Left lung (tissue), 14 donors: ENCODE data around the gene VWC2. TPM values are rescaled to one million over a fixed set of nuclear protein-coding genes. Genes with fewer than 3 reads are reported as not detected.

Experiments used
- ATAC-seq: fragments of 200-7000 bp; cut with Tn5 transposase; one replicate; pipeline ENCODE4 v1.9.1; 2020; ENCODE audit warnings: moderate library complexity
- DNase-seq, 4 donors: peaks; one replicate each; pipeline ENCODE4 v3.0.0-alpha.2; 2013 to 2020
- H3K27ac ChIP-seq, 2 donors: fragments of 200-600 bp; sonication (generic) in 1 of 2; one replicate each; pipeline versions ENCODE4 v1.5.0 to v1.8.0; 2020 to 2021
- H3K27me3 ChIP-seq, 2 donors: fragments of 200-600 bp; sonication (generic) in 1 of 2; one replicate each; pipeline versions ENCODE4 v1.5.0 to v1.8.0; 2020 to 2021
- H3K36me3 ChIP-seq, 2 donors: fragments of 200-600 bp; sonication (generic) in 1 of 2; one replicate each; pipeline versions ENCODE4 v1.5.0 to v1.8.0; 2020 to 2021
- H3K4me1 ChIP-seq, 2 donors: fragments of 200-600 bp; one replicate each; pipeline ENCODE4 v1.8.0; 2021
- H3K4me3 ChIP-seq, 2 donors: fragments of 200-600 bp; sonication (generic) in 1 of 2; one replicate each; pipeline versions ENCODE4 v1.5.0 to v1.8.0; 2020 to 2021; ENCODE audit warnings: mild to moderate bottlenecking in 1 of 2
- H3K9me3 ChIP-seq, 2 donors: fragments of 200-600 bp; sonication (generic) in 1 of 2; one replicate each; pipeline versions ENCODE4 v1.5.0 to v1.8.0; 2020 to 2021
- CTCF ChIP-seq, 2 donors: fragments of 200-600 bp; sonication (generic) in 1 of 2; IDR thresholded peaks; one replicate each; pipeline versions ENCODE4 v1.5.0 to v1.8.0; 2021; ENCODE audit warnings: antibody characterized with exemption in 2 of 2
- intact Hi-C, 2 donors: fragments of 100-400 bp; cut with DNase I; formaldehyde crosslinking; loops; one replicate each; pipeline versions ENCODE4 v1.11.2 to v1.14.2; 2022
- long read RNA-seq, 12 donors: library from polyadenylated mRNA in 2 of 12; unstranded in 2 of 12; transcript quantifications; one replicate each; pipeline ENCODE4 v2.0.0 and lab custom pipeline, GENCODE V29; 2019 to 2026
- polyA plus RNA-seq, 6 donors: library from polyadenylated mRNA; unstranded; fragments of 120-200 nt; gene quantifications; one replicate each; pipeline ENCODE4 v1.2.1, GENCODE V29; 2013; ENCODE audit not compliant: insufficient read length in 6 of 6
- total RNA-seq, 2 donors: library from RNA; stranded (reverse); fragmentation: NEBNext Ultra II Directional; extraction: Animal tissue kit (Norgen Biotek cat#: 25700); gene quantifications; one replicate each; pipeline ENCODE4 v1.2.1, GENCODE V29; 2021
- donor health status: DM: no; HTN: yes; CAD: no.
- donor health status: DM: no; HTN: no; CAD: no.

The VWC2 gene
- total RNA-seq (under 1 TPM; 0.06 to 0.10 TPM), polyA plus RNA-seq (under 1 TPM in 5 of 6 donors, not detected in 1; 0.01 to 0.06 (median 0.01) TPM)
- long read RNA-seq, donor 1, result 0 reads
- long read RNA-seq, donor 2, result 0 reads
- long read RNA-seq, donor 3, result 0 reads
- long read RNA-seq, donor 4, result 0 reads
- long read RNA-seq, donor 5, result 0 reads
- long read RNA-seq, donor 6, result 0 reads
- long read RNA-seq, donor 7, result 0 reads
- long read RNA-seq, donor 8, result 0 reads
- long read RNA-seq, donor 9, result 0 reads
- long read RNA-seq, donor 10, partial matches to known transcripts, result 0 of 1 reads
- long read RNA-seq, donor 10, other reads (novel, unspliced or antisense), result 1 of 1 reads
- long read RNA-seq, donor 11, full-length matches to known transcripts, result 2 of 9 reads
- long read RNA-seq, donor 11, partial matches to known transcripts, result 7 of 9 reads
- long read RNA-seq, donor 11, other reads (novel, unspliced or antisense), result 0 of 9 reads
- long read RNA-seq, donor 12, result 0 reads

GRCh38 chr7:49773218-49773935, at the start of gene VWC2:
Gene VWC2 (plus strand): TSS chr7:49773638. CDS start chr7:49775436, 1,798 bp downstream.
- peak; percentile 25 for ATAC-seq
- Histone ChIP-seq H3K27ac (no peak within 1 kb of the TSS), H3K36me3 (no peaks in the 10 kb centered on the region), H3K4me1 (peaks cover 5 to 27% of the 10 kb centered on the region in 2 donors), H3K9me3 (no peaks in the 10 kb centered on the region), H3K27me3 (peaks cover 54 to 76% of the 10 kb centered on the region in 2 donors), H3K4me3 (peak within 1 kb of the TSS; percentile 17 to 27)
- peak in 1 of 4 donors; percentile 78 for DNase-seq
- no peak for TF ChIP-seq CTCF (IDR thresholded peaks at IDR 0.05)
- intact Hi-C loops, result no loop called here

- no peak for ATAC-seq
- no peaks in the 10 kb centered on the region for H3K4me1 ChIP-seq
- TF ChIP-seq CTCF (IDR thresholded peaks at IDR 0.05), result no peak
- no peak for DNase-seq
- no peak overlapping the region for H3K27ac ChIP-seq
- no peak overlapping the region for H3K4me3 ChIP-seq
- no peaks in the 10 kb centered on the region for H3K27me3 ChIP-seq
- no peaks in the 10 kb centered on the region for H3K9me3 ChIP-seq
- intact Hi-C loops, result no loop called here
- no peaks in the 10 kb centered on the region for H3K36me3 ChIP-seq
Observed at GRCh38 chr7:49724071-49724470, 49.4 kb upstream of the VWC2 start.

GRCh38 chr7:49731836-49732235, 41.6 kb upstream of the VWC2 start:
- intact Hi-C loops, result no loop called here
- H3K36me3 ChIP-seq, result no peaks in the 10 kb centered on the region
- no peak overlapping the region for H3K4me3 ChIP-seq
- no peaks in the 10 kb centered on the region for H3K27me3 ChIP-seq
- no peaks in the 10 kb centered on the region for H3K9me3 ChIP-seq
- no peak for TF ChIP-seq CTCF (IDR thresholded peaks at IDR 0.05)
- ATAC-seq (no peak), DNase-seq (no peak)
- H3K27ac ChIP-seq, result no peak overlapping the region
- H3K4me1 ChIP-seq, result no peaks in the 10 kb centered on the region

- ATAC-seq (no peak), DNase-seq (no peak)
- no peak for TF ChIP-seq CTCF (IDR thresholded peaks at IDR 0.05)
- Histone ChIP-seq H3K4me3 (no peak overlapping the region), H3K4me1 (no peaks in the 10 kb centered on the region), H3K9me3 (no peaks in the 10 kb centered on the region), H3K27me3 (no peaks in the 10 kb centered on the region), H3K36me3 (no peaks in the 10 kb centered on the region), H3K27ac (no peak overlapping the region)
- intact Hi-C loops, result no loop called here
Observed at GRCh38 chr7:49762666-49763065, 10.8 kb upstream of the VWC2 start.

- no peak for ATAC-seq
- no peak overlapping the region for H3K27ac ChIP-seq
- intact Hi-C loops, result no loop called here
Observed at GRCh38 chr7:49763791-49764190, 9.6 kb upstream of the VWC2 start.

More at GRCh38 chr7:49763791-49764190, 9.6 kb upstream of the VWC2 start:
- Histone ChIP-seq H3K36me3 (no peaks in the 10 kb centered on the region), H3K9me3 (no peaks in the 10 kb centered on the region), H3K27me3 (no peaks in the 10 kb centered on the region), H3K4me3 (no peak overlapping the region), H3K4me1 (no peaks in the 10 kb centered on the region)
- no peak for TF ChIP-seq CTCF (IDR thresholded peaks at IDR 0.05)
- DNase-seq, result no peak
